ENCODE data around the gene PLD1. TPM values are rescaled to one million over a fixed set of nuclear protein-coding genes. Genes with fewer than 3 reads are reported as not detected.

The PLD1 gene
- total RNA-seq, 2 donors from 2014 or later = 9.5 to 15.9 TPM

DNA sequence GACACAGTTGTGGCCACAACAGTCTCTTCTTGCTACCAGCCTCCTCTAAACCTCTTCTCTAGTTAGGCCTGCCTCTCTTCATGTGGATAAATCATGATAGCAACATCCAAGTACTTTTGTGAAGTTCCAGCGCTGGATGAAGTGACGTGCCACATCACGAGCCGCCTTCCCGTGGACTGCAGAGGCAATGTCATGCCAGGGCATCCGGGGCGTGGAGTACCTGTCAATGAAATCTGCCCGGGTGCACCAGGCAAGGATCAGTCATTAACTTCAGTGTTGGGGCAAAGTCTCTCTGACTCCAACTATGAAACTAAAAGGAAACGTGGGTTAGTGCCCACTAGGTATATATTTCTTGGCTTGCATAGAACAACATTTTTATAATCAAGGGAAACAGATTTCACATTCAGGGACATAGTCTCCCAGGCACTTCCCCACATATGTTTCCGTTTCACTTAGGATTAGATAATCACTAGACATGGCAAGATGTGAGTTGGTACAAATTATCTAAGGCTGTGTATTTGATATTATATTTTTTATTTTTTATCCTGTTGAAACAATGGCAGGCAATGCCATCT is 133.6 kb downstream of the PLD1 start:
- 93 to 100% methylated on average over 8 to 10 of the region's 10 CpGs for WGBS, 2 experiments (ENCODE audit: insufficient coverage in 1 of 2, insufficient read length in 1 of 2)
- DNase-seq = no peak
- TF ChIP-seq, protein P1, sequence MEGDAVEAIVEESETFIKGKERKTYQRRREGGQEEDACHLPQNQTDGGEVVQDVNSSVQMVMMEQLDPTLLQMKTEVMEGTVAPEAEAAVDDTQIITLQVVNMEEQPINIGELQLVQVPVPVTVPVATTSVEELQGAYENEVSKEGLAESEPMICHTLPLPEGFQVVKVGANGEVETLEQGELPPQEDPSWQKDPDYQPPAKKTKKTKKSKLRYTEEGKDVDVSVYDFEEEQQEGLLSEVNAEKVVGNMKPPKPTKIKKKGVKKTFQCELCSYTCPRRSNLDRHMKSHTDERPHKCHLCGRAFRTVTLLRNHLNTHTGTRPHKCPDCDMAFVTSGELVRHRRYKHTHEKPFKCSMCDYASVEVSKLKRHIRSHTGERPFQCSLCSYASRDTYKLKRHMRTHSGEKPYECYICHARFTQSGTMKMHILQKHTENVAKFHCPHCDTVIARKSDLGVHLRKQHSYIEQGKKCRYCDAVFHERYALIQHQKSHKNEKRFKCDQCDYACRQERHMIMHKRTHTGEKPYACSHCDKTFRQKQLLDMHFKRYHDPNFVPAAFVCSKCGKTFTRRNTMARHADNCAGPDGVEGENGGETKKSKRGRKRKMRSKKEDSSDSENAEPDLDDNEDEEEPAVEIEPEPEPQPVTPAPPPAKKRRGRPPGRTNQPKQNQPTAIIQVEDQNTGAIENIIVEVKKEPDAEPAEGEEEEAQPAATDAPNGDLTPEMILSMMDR (conservative IDR thresholded peaks at IDR 0.05) = no peak
- H3K4me1 ChIP-seq (ENCODE audit: control insufficient read depth, insufficient read depth, low read length) = no peaks in the 10 kb centered on the region
- H3K9ac ChIP-seq (ENCODE audit: extremely low read depth, low read length, poor library complexity, severe bottlenecking) = no peak overlapping the region
- Mint-ChIP-seq H3K4me1 (no peaks in the 10 kb centered on the region), H3K9me3 (no peaks in the 10 kb centered on the region), H3K27me3 (ENCODE audit: insufficient read depth) (no peaks in the 10 kb centered on the region), H3K36me3 (ENCODE audit: low read depth) (peaks cover 3% of the 10 kb centered on the region), H3K27ac (no peak overlapping the region), H3K4me3 (no peak overlapping the region)
- H3K36me3 ChIP-seq (ENCODE audit: control insufficient read depth, insufficient read depth, low read length) = no peaks in the 10 kb centered on the region
- no peaks in the 10 kb centered on the region for H3K27me3 ChIP-seq (ENCODE audit: control insufficient read depth, insufficient read depth, low read length, poor library complexity, severe bottlenecking)
- H3K9me3 ChIP-seq (ENCODE audit: control insufficient read depth, low read length) = no peaks in the 10 kb centered on the region
- no peak overlapping the region for H3K27ac ChIP-seq (ENCODE audit: low read depth, low read length)
- H3K4me3 ChIP-seq (ENCODE audit: low read length) = no peak overlapping the region

DNA sequence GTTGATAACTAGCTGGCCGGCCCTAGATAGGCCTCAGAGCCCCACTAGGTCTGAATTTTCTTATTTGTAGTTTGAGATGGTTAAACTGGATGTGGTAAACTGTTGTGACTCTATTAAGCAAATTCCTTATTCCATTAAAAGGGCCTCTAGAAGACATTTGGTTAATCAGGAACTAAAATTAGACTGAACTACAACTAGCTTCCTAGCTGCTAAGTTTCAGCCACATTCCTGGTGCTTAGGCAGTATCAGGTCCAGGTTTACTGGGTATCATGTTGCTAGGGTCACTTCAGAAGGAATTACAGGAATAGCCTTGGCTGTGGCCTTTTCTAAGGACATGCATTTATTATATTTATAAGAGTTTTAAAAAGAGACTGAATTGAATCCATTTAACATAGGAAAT is 136.3 kb downstream of the PLD1 start:
- H3K4me1 ChIP-seq (ENCODE audit: control insufficient read depth, insufficient read depth, low read length) = no peaks in the 10 kb centered on the region
- H3K27me3 ChIP-seq (ENCODE audit: control insufficient read depth, insufficient read depth, low read length, poor library complexity, severe bottlenecking) = no peaks in the 10 kb centered on the region
- Mint-ChIP-seq H3K27ac (no peak overlapping the region), H3K4me3 (no peak overlapping the region), H3K36me3 (ENCODE audit: low read depth) (peaks cover 3% of the 10 kb centered on the region), H3K4me1 (no peaks in the 10 kb centered on the region), H3K27me3 (ENCODE audit: insufficient read depth) (no peaks in the 10 kb centered on the region), H3K9me3 (no peaks in the 10 kb centered on the region)
- no peaks in the 10 kb centered on the region for H3K9me3 ChIP-seq (ENCODE audit: control insufficient read depth, low read length)
- no peaks in the 10 kb centered on the region for H3K36me3 ChIP-seq (ENCODE audit: control insufficient read depth, insufficient read depth, low read length)
- no peak for DNase-seq
- no peak overlapping the region for H3K4me3 ChIP-seq (ENCODE audit: low read length)
- H3K9ac ChIP-seq (ENCODE audit: extremely low read depth, low read length, poor library complexity, severe bottlenecking) = no peak overlapping the region
- 96% methylated on average over 1 of the region's 1 CpG; no CpG with 5 or more reads in 1 of the 2 experiments for WGBS, 2 experiments (ENCODE audit: insufficient coverage in 1 of 2, insufficient read length in 1 of 2)
- TF ChIP-seq, protein P1 (conservative IDR thresholded peaks at IDR 0.05) = no peak
- H3K27ac ChIP-seq (ENCODE audit: low read depth, low read length) = no peak overlapping the region

DNA sequence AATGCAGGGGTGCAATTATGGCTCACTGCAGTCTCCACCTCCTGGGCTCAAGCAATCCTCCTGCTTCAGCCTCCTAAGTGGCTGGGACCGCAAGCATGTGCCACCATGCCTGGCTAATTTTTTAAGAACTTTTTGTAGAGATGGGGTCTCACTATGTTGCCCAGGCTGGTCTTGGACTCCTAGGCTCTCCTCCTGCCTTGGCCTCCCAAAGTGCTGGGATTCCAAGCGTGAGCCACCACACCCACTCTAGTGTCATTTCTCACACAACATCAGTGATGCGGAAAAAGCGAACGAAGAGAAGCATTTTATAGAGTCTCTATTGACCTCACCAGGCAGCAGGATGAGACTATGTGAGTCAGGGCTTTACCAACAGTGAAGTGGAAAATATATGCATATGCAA is 137.7 kb downstream of the PLD1 start:
- 86 to 96% methylated on average over 2 to 5 of the region's 5 CpGs for WGBS, 2 experiments (ENCODE audit: insufficient coverage in 1 of 2, insufficient read length in 1 of 2)
- Histone ChIP-seq H3K27me3 (ENCODE audit: control insufficient read depth, insufficient read depth, low read length, poor library complexity, severe bottlenecking) (no peaks in the 10 kb centered on the region), H3K4me1 (ENCODE audit: control insufficient read depth, insufficient read depth, low read length) (no peaks in the 10 kb centered on the region), H3K4me3 (ENCODE audit: low read length) (no peak overlapping the region), H3K9me3 (ENCODE audit: control insufficient read depth, low read length) (no peaks in the 10 kb centered on the region), H3K9ac (ENCODE audit: extremely low read depth, low read length, poor library complexity, severe bottlenecking) (no peak overlapping the region), H3K36me3 (ENCODE audit: control insufficient read depth, insufficient read depth, low read length) (no peaks in the 10 kb centered on the region), H3K27ac (ENCODE audit: low read depth, low read length) (no peak overlapping the region)
- Mint-ChIP-seq H3K4me3 (no peak overlapping the region), H3K27ac (no peak overlapping the region), H3K9me3 (no peaks in the 10 kb centered on the region), H3K27me3 (ENCODE audit: insufficient read depth) (no peaks in the 10 kb centered on the region), H3K36me3 (ENCODE audit: low read depth) (peaks cover 3% of the 10 kb centered on the region), H3K4me1 (no peaks in the 10 kb centered on the region)
- no peak for DNase-seq
- TF ChIP-seq, protein P1 (conservative IDR thresholded peaks at IDR 0.05) = no peak

All from endodermal cell (in vitro differentiated cells).